PFSK-1 (cell line): ENCODE results near the gene BICD2.

Source experiments
- FOXP2 ChIP-seq: optimal IDR thresholded peaks from 2 replicates; pipeline ENCODE3; 2011; ENCODE audit warnings: borderline replicate concordance, control low read depth, inconsistent platforms; ENCODE audit not compliant: insufficient read depth; ENCODE audit errors: extremely low read length, extremely low read depth
- POLR2AphosphoS5 ChIP-seq: IDR thresholded peaks from 2 replicates; pipeline ENCODE4 v1.6.1; 2012; ENCODE audit warnings: low read depth, mild to moderate bottlenecking, control low read depth, low read length, moderate library complexity
- REST ChIP-seq, 2 experiments: IDR thresholded peaks; 2 replicates each; pipeline versions ENCODE4 v1.6.1 to v1.8.0; 2011 to 2012; ENCODE audit warnings: low read depth in 2 of 2, low read length in 2 of 2, control low read depth in 1 of 2, inconsistent platforms in 1 of 2, mild to moderate bottlenecking in 1 of 2, moderate library complexity in 1 of 2; ENCODE audit not compliant: insufficient read depth in 1 of 2
- SIN3A ChIP-seq: IDR thresholded peaks from 2 replicates; pipeline ENCODE4 v1.6.1; 2012; ENCODE audit warnings: mild to moderate bottlenecking, low read length, moderate library complexity, borderline replicate concordance; ENCODE audit not compliant: insufficient read depth
- TAF1 ChIP-seq: IDR thresholded peaks from 2 replicates; pipeline ENCODE4 v1.6.1; 2012; ENCODE audit warnings: low read length, control low read depth, borderline replicate concordance; ENCODE audit not compliant: insufficient read depth

- TF ChIP-seq REST (IDR thresholded peaks at IDR 0.05; ENCODE audit: insufficient read depth in 1 of 2, low read depth in 2 of 2, low read length in 2 of 2) (no peak), TAF1 (no peak), POLR2AphosphoS5 (no peak), SIN3A (no peak), FOXP2 (no peak)
Measured at GRCh38 chr9:92746567-92747458, 17.8 kb downstream of the BICD2 start.
